ENCODE results near the gene MCUB.

MCUB gene

DNA sequence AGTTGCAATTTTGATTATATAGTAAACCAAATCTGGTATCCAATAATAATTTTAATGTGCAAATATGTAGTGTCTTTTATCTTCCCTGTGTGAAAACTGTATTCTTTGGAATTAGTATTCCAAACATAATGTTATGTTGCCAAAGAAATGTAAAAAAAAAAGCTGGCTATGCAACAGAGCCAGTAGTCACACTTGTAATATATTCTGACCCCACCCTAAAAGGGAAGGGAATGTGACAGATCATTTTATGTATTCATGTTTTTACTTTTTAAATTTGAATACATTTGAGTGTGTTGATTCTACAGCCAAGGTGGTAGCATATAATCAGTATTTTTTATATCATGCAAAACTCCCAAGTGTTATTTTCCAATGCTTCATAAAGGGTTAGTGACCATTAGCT lies 27.9 kb upstream of the MCUB start:
- no peaks in the 10 kb centered on the region for H3K79me2 ChIP-seq (ENCODE audit: low read length)
- no peak overlapping the region for H3K4me2 ChIP-seq (ENCODE audit: low read depth, low read length)
- no peak overlapping the region for H3K9ac ChIP-seq (ENCODE audit: low read length)
- no peak overlapping the region for H3K4me3 ChIP-seq (ENCODE audit: low read length)
- no peak overlapping the region for H3K27ac ChIP-seq (ENCODE audit: low read length)
- no peaks in the 10 kb centered on the region for H3K9me2 ChIP-seq (replicated peaks; ENCODE audit: insufficient read depth, low read length)
- peaks cover 2% of the 10 kb centered on the region; the same call in 1 of the 2 replicates for H3K36me3 ChIP-seq (replicated peaks; ENCODE audit: insufficient read depth, low read length)
- no peaks in the 10 kb centered on the region for H3F3A ChIP-seq (ENCODE audit: insufficient read depth, low read length)
- no peaks in the 10 kb centered on the region for H3K9me3 ChIP-seq (replicated peaks; ENCODE audit: insufficient read depth, low read length)
- no peak overlapping the region for H2AFZ ChIP-seq (ENCODE audit: low read length)
- TF ChIP-seq CTCF (IDR thresholded peaks at IDR 0.05; ENCODE audit: low read length), result no peak
- TF ChIP-seq EZH2 (optimal IDR thresholded peaks at IDR 0.05; ENCODE audit: low read depth, low read length), result no peak
- TF ChIP-seq EZH2phosphoT487 (IDR thresholded peaks at IDR 0.05; ENCODE audit: low read length), result no peak
- no peak for DNase-seq
- H3K27me3 ChIP-seq (replicated peaks; ENCODE audit: insufficient read depth, low read length), result no peaks in the 10 kb centered on the region
- no peaks in the 10 kb centered on the region for H4K20me1 ChIP-seq (ENCODE audit: insufficient read depth, low read length)
- no peaks in the 10 kb centered on the region for H3K4me1 ChIP-seq (ENCODE audit: low read length)

GRCh38 chr4:109545401-109545800 lies 14.6 kb upstream of the MCUB start:
- Histone ChIP-seq H3K79me2 (ENCODE audit: low read length) (no peaks in the 10 kb centered on the region), H3K4me2 (ENCODE audit: low read depth, low read length) (no peak overlapping the region), H2AFZ (ENCODE audit: low read length) (no peak overlapping the region), H3K27ac (ENCODE audit: low read length) (no peak overlapping the region), H3K9me2 (replicated peaks; ENCODE audit: insufficient read depth, low read length) (no peaks in the 10 kb centered on the region), H4K20me1 (ENCODE audit: insufficient read depth, low read length) (no peaks in the 10 kb centered on the region), H3K27me3 (replicated peaks; ENCODE audit: insufficient read depth, low read length) (no peaks in the 10 kb centered on the region), H3K4me1 (ENCODE audit: low read length) (no peaks in the 10 kb centered on the region), H3F3A (ENCODE audit: insufficient read depth, low read length) (no peaks in the 10 kb centered on the region), H3K4me3 (ENCODE audit: low read length) (no peak overlapping the region), H3K9ac (ENCODE audit: low read length) (no peak overlapping the region), H3K36me3 (replicated peaks; ENCODE audit: insufficient read depth, low read length) (no peaks in the 10 kb centered on the region), H3K9me3 (replicated peaks; ENCODE audit: insufficient read depth, low read length) (no peaks in the 10 kb centered on the region)
- DNase-seq, result no peak
- no peak for TF ChIP-seq EZH2phosphoT487 (IDR thresholded peaks at IDR 0.05; ENCODE audit: low read length)
- TF ChIP-seq EZH2 (optimal IDR thresholded peaks at IDR 0.05; ENCODE audit: low read depth, low read length), result no peak
- no peak for TF ChIP-seq CTCF (IDR thresholded peaks at IDR 0.05; ENCODE audit: low read length)

DNA sequence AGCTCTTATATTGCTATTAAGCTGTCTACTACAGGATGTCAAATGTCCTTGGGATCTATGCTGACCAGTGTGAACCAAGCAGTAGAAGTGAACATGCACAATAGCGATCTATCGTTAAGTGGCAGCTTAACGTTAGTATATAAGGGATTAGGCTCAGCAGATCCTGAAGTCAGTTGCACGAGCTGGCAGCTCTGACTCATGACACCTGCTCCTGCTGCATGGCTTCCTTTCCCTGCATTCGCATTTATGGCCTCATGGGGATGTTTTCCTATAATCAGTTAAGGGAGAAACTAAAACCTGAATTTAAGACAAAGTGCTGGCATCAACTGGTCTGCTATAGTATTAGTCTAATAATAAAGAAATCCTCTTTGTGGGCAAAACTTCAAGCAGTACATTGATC lies 12.7 kb upstream of the MCUB start:
- Histone ChIP-seq H3F3A (ENCODE audit: insufficient read depth, low read length) (no peaks in the 10 kb centered on the region), H3K79me2 (ENCODE audit: low read length) (no peaks in the 10 kb centered on the region), H4K20me1 (ENCODE audit: insufficient read depth, low read length) (no peaks in the 10 kb centered on the region), H3K9me3 (replicated peaks; ENCODE audit: insufficient read depth, low read length) (no peaks in the 10 kb centered on the region), H3K27ac (ENCODE audit: low read length) (no peak overlapping the region), H3K9me2 (replicated peaks; ENCODE audit: insufficient read depth, low read length) (no peaks in the 10 kb centered on the region), H3K4me1 (ENCODE audit: low read length) (no peaks in the 10 kb centered on the region), H3K4me2 (ENCODE audit: low read depth, low read length) (no peak overlapping the region), H2AFZ (ENCODE audit: low read length) (no peak overlapping the region), H3K9ac (ENCODE audit: low read length) (no peak overlapping the region), H3K4me3 (ENCODE audit: low read length) (no peak overlapping the region), H3K36me3 (replicated peaks; ENCODE audit: insufficient read depth, low read length) (no peaks in the 10 kb centered on the region), H3K27me3 (replicated peaks; ENCODE audit: insufficient read depth, low read length) (no peaks in the 10 kb centered on the region)
- no peak for TF ChIP-seq CTCF (IDR thresholded peaks at IDR 0.05; ENCODE audit: low read length)
- TF ChIP-seq EZH2phosphoT487 (IDR thresholded peaks at IDR 0.05; ENCODE audit: low read length), result no peak
- TF ChIP-seq EZH2 (optimal IDR thresholded peaks at IDR 0.05; ENCODE audit: low read depth, low read length), result no peak
- DNase-seq, result no peak
